Neural cell (in vitro differentiated cells): ENCODE data around the gene CSF1. TPM values are rescaled to one million over a fixed set of nuclear protein-coding genes. Genes with fewer than 3 reads are reported as not detected.

Experiments used
- H2AFZ ChIP-seq: fragments of 200-600, 300-800 bp; sonication (generic), shearing (Covaris generic); 2 replicates; pipeline ENCODE4 v1.6.0; 2014; ENCODE audit warnings: low read depth, mild to moderate bottlenecking, antibody characterized with exemption, low read length, moderate library complexity
- H3F3A ChIP-seq: fragments of 200-600 bp; shearing (Covaris generic); 2 replicates; pipeline ENCODE4 v1.6.1; 2016; ENCODE audit warnings: mild to moderate bottlenecking, moderate library complexity, mixed read lengths, antibody characterized with exemption, low read length; ENCODE audit not compliant: insufficient read depth, poor library complexity, severe bottlenecking
- H3K27ac ChIP-seq: fragments of 200-600, 300-800 bp; sonication (generic), shearing (Covaris generic); 2 replicates; pipeline ENCODE4 v1.5.1; 2014; ENCODE audit warnings: mild to moderate bottlenecking, low read length, moderate library complexity
- H3K27me3 ChIP-seq: fragments of 300-800, 200-600 bp; sonication (generic), shearing (Covaris generic); 2 replicates; pipeline ENCODE4 v1.6.0; 2014; ENCODE audit warnings: mild to moderate bottlenecking, low read depth, low read length, moderate library complexity; ENCODE audit not compliant: insufficient read depth
- H3K36me3 ChIP-seq: fragments of 300-800, 200-600 bp; sonication (generic), shearing (Covaris generic); 2 replicates; pipeline ENCODE4 v1.5.1; 2014; ENCODE audit warnings: mild to moderate bottlenecking, antibody characterized with exemption, low read length, moderate library complexity; ENCODE audit not compliant: insufficient read depth
- H3K4me2 ChIP-seq: fragments of 300-800, 200-600 bp; sonication (generic), shearing (Covaris generic); 2 replicates; pipeline ENCODE4 v1.6.0; 2014; ENCODE audit warnings: mild to moderate bottlenecking, low read length
- H3K4me3 ChIP-seq: fragments of 300-800, 200-600 bp; sonication (generic), shearing (Covaris generic); 2 replicates; pipeline ENCODE4 v1.5.1; 2014; ENCODE audit warnings: mild to moderate bottlenecking, low read length, moderate library complexity
- H3K79me2 ChIP-seq: fragments of 200-600 bp; shearing (Covaris generic); replicated peaks from 2 replicates; pipeline ENCODE4 v1.6.0; 2014; ENCODE audit warnings: mild to moderate bottlenecking, low read length, moderate library complexity; ENCODE audit not compliant: insufficient read depth
- H3K9ac ChIP-seq: fragments of 300-800, 200-600 bp; sonication (generic), shearing (Covaris generic); 2 replicates; pipeline ENCODE4 v1.6.1; 2016; ENCODE audit warnings: mild to moderate bottlenecking, low read length, mixed read lengths
- H3K9me2 ChIP-seq: fragments of 200-600 bp; shearing (Covaris generic); 2 replicates; pipeline ENCODE4 v1.6.1; 2016; ENCODE audit warnings: mild to moderate bottlenecking, low read length, mixed read lengths; ENCODE audit not compliant: insufficient read depth
- H3K9me3 ChIP-seq: fragments of 200-600, 300-800 bp; sonication (generic), shearing (Covaris generic); 2 replicates; pipeline ENCODE4 v1.6.1; 2016; ENCODE audit warnings: mild to moderate bottlenecking, mixed run types, low read length, moderate library complexity, mixed read lengths
- H4K20me1 ChIP-seq: fragments of 200-600 bp; shearing (Covaris generic); 2 replicates; pipeline ENCODE4 v1.6.1; 2016; ENCODE audit warnings: mild to moderate bottlenecking, mixed run types; ENCODE audit not compliant: insufficient read depth
- CTCF ChIP-seq: fragments of 450-650 bp; IDR thresholded peaks from 2 replicates; pipeline ENCODE4 v1.5.1; 2014; ENCODE audit warnings: antibody characterized with exemption, mild to moderate bottlenecking, moderate library complexity; ENCODE audit not compliant: poor library complexity, severe bottlenecking
- EP300 ChIP-seq: fragments of 450-650 bp; conservative IDR thresholded peaks from 2 replicates; pipeline ENCODE4 v1.6.1; 2014; ENCODE audit warnings: antibody characterized with exemption, mild to moderate bottlenecking, moderate library complexity; ENCODE audit not compliant: poor library complexity, severe bottlenecking
- EZH2 ChIP-seq: fragments of 200-600, 300-800 bp; shearing (Covaris generic), sonication (generic); IDR thresholded peaks from 2 replicates; pipeline ENCODE4 v1.6.1; 2014; ENCODE audit warnings: antibody characterized with exemption, low read length, borderline replicate concordance, mild to moderate bottlenecking; ENCODE audit not compliant: insufficient read depth, poor library complexity, severe bottlenecking
- MXI1 ChIP-seq: fragments of 450-650 bp; conservative IDR thresholded peaks from 2 replicates; pipeline ENCODE4 v1.6.1; 2014; ENCODE audit warnings: antibody characterized with exemption, mild to moderate bottlenecking; ENCODE audit not compliant: poor library complexity, severe bottlenecking
- POLR2AphosphoS5 ChIP-seq: IDR thresholded peaks from 2 replicates; pipeline ENCODE4 v1.6.1; 2012
- RAD21 ChIP-seq: fragments of 450-650 bp; conservative IDR thresholded peaks from 2 replicates; pipeline ENCODE4 v1.6.1; 2014; ENCODE audit warnings: antibody characterized with exemption, mild to moderate bottlenecking, moderate library complexity
- SMC3 ChIP-seq: fragments of 450-650 bp; conservative IDR thresholded peaks from 2 replicates; pipeline ENCODE4 v1.6.1; 2014; ENCODE audit warnings: antibody characterized with exemption, mild to moderate bottlenecking, moderate library complexity; ENCODE audit not compliant: poor library complexity
- TAF1 ChIP-seq: IDR thresholded peaks from 2 replicates; pipeline ENCODE4 v1.6.1; 2012; ENCODE audit warnings: low read depth
- polyA plus RNA-seq: library from polyadenylated mRNA; depleted of rRNA; stranded (reverse); fragments of >200 nt; gene quantifications from 2 replicates; pipeline ENCODE4 v1.2.3, GENCODE V29; 2014
- TF ChIP-seq, protein P1 (sequence below): IDR thresholded peaks from 2 replicates; pipeline ENCODE4 v1.6.1; 2012; ENCODE audit warnings: borderline replicate concordance

The CSF1 gene
- polyA plus RNA-seq, 1 donor from 2014 or later = 0.30 TPM

- no peaks in the 10 kb centered on the region for H4K20me1 ChIP-seq
- no peaks in the 10 kb centered on the region for H3K27me3 ChIP-seq
- H3K4me3 ChIP-seq = no peak overlapping the region
- no peaks in the 10 kb centered on the region for H3K79me2 ChIP-seq
- H2AFZ ChIP-seq = no peak overlapping the region
- H3K9me3 ChIP-seq = no peaks in the 10 kb centered on the region
- no peak for TF ChIP-seq MXI1
- no peak for TF ChIP-seq TAF1
- no peak for TF ChIP-seq SMC3
- no peak for TF ChIP-seq EZH2
- TF ChIP-seq, protein P1, sequence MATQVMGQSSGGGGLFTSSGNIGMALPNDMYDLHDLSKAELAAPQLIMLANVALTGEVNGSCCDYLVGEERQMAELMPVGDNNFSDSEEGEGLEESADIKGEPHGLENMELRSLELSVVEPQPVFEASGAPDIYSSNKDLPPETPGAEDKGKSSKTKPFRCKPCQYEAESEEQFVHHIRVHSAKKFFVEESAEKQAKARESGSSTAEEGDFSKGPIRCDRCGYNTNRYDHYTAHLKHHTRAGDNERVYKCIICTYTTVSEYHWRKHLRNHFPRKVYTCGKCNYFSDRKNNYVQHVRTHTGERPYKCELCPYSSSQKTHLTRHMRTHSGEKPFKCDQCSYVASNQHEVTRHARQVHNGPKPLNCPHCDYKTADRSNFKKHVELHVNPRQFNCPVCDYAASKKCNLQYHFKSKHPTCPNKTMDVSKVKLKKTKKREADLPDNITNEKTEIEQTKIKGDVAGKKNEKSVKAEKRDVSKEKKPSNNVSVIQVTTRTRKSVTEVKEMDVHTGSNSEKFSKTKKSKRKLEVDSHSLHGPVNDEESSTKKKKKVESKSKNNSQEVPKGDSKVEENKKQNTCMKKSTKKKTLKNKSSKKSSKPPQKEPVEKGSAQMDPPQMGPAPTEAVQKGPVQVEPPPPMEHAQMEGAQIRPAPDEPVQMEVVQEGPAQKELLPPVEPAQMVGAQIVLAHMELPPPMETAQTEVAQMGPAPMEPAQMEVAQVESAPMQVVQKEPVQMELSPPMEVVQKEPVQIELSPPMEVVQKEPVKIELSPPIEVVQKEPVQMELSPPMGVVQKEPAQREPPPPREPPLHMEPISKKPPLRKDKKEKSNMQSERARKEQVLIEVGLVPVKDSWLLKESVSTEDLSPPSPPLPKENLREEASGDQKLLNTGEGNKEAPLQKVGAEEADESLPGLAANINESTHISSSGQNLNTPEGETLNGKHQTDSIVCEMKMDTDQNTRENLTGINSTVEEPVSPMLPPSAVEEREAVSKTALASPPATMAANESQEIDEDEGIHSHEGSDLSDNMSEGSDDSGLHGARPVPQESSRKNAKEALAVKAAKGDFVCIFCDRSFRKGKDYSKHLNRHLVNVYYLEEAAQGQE = no peak
- TF ChIP-seq RAD21 = no peak
- no peak for TF ChIP-seq POLR2AphosphoS5
- TF ChIP-seq EP300 = no peak
- no peak for TF ChIP-seq CTCF
- H3K36me3 ChIP-seq = no peaks in the 10 kb centered on the region
- H3K9me2 ChIP-seq = no peaks in the 10 kb centered on the region
- no peaks in the 10 kb centered on the region for H3F3A ChIP-seq
- H3K27ac ChIP-seq = no peak overlapping the region
- H3K9ac ChIP-seq = no peak overlapping the region
- no peak overlapping the region for H3K4me2 ChIP-seq
These were observed 67.2 kb downstream of the CSF1 start for GRCh38 chr1:109977657-109978378.

DNA sequence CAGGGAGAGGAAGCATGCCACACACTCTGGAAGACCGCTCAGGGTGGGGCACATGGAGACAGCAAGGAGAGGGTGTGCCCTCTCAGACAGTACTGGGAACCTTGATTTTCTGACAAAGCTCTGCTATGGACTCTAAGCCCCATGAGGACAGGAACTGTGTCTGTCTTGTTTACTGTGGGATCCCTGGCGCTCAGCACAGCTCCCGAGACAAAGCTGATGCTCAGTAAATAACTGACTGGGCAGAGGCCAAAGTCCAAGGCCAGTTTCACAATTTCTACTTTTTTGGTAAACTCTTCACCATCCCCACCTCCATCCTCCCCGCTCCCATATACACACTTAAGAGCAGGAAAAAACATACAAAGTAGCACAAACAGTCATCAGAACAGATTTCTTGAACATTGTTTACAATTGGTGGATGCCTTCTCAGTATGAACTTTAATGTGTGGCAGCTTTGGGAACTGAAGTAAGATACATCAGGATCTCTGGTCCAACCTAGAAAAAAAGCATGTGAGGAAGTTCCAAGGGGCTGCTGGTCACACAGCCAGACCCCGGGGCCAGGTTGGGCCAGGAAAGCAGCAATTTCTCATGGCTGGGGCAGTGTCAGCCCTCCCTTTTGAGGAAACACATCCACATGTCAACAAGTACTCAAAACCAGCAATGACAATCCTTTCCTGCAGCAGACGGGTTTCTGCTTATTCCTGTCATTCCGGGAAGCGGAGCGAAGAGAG is 68.3 kb downstream of the CSF1 start:
- Histone ChIP-seq H3K9me2 (no peaks in the 10 kb centered on the region), H3F3A (no peaks in the 10 kb centered on the region), H2AFZ (no peak overlapping the region), H3K36me3 (no peaks in the 10 kb centered on the region), H3K4me2 (no peak overlapping the region), H3K9me3 (no peaks in the 10 kb centered on the region), H3K9ac (no peak overlapping the region), H3K27me3 (no peaks in the 10 kb centered on the region), H4K20me1 (no peaks in the 10 kb centered on the region), H3K79me2 (no peaks in the 10 kb centered on the region), H3K4me3 (no peak overlapping the region), H3K27ac (no peak overlapping the region)
- TF ChIP-seq MXI1 (no peak), EZH2 (no peak), POLR2AphosphoS5 (no peak), EP300 (no peak), RAD21 (no peak), CTCF (no peak), SMC3 (no peak), TAF1 (no peak)
- TF ChIP-seq, protein P1 = no peak
